22Rv1 (cell line): Measurements from ENCODE around the gene PRCP.

Experiments
- H3K27ac ChIP-seq: fragments of 450-650 bp; 2 replicates; pipeline ENCODE4 v1.5.1; 2017
- CTCF ChIP-seq: fragments of 450-650 bp; IDR thresholded peaks from 2 replicates; pipeline ENCODE4 v1.5.1; 2017; ENCODE audit warnings: mild to moderate bottlenecking
- ZFX ChIP-seq: fragments of 450-650 bp; IDR thresholded peaks from 2 replicates; pipeline ENCODE4 v1.6.1; 2017; ENCODE audit warnings: antibody characterized with exemption, borderline replicate concordance

Gene PRCP

GRCh38 chr11:82869657-82870056, 30.6 kb downstream of the PRCP start:
- no peak overlapping the region for H3K27ac ChIP-seq
- TF ChIP-seq ZFX (no peak), CTCF (no peak)

GRCh38 chr11:82867495-82868082, 32.6 kb downstream of the PRCP start:
- TF ChIP-seq CTCF (peak; percentile 85), ZFX (no peak)
- no peak overlapping the region for H3K27ac ChIP-seq

GRCh38 chr11:82865841-82866240, 34.4 kb downstream of the PRCP start:
- no peak for TF ChIP-seq ZFX
- no peak for TF ChIP-seq CTCF
- no peak overlapping the region for H3K27ac ChIP-seq

- H3K27ac ChIP-seq, result no peak overlapping the region
- TF ChIP-seq ZFX, result no peak
- peak; percentile 80 for TF ChIP-seq CTCF
Observed at GRCh38 chr11:82864268-82864667, 36.0 kb downstream of the PRCP start.

- TF ChIP-seq CTCF (no peak), ZFX (no peak)
- H3K27ac ChIP-seq, result no peak overlapping the region
Observed at GRCh38 chr11:82863209-82863608, 37.0 kb downstream of the PRCP start.

GRCh38 chr11:82862379-82862778, 37.9 kb downstream of the PRCP start:
- H3K27ac ChIP-seq, result no peak overlapping the region
- no peak for TF ChIP-seq CTCF

- TF ChIP-seq ZFX, result no peak
- TF ChIP-seq CTCF, result no peak
- H3K27ac ChIP-seq, result no peak overlapping the region
Observed at GRCh38 chr11:82859750-82860149, 40.5 kb downstream of the PRCP start.
